Measurements from ENCODE around the gene MTRFR.

Gene MTRFR

DNA sequence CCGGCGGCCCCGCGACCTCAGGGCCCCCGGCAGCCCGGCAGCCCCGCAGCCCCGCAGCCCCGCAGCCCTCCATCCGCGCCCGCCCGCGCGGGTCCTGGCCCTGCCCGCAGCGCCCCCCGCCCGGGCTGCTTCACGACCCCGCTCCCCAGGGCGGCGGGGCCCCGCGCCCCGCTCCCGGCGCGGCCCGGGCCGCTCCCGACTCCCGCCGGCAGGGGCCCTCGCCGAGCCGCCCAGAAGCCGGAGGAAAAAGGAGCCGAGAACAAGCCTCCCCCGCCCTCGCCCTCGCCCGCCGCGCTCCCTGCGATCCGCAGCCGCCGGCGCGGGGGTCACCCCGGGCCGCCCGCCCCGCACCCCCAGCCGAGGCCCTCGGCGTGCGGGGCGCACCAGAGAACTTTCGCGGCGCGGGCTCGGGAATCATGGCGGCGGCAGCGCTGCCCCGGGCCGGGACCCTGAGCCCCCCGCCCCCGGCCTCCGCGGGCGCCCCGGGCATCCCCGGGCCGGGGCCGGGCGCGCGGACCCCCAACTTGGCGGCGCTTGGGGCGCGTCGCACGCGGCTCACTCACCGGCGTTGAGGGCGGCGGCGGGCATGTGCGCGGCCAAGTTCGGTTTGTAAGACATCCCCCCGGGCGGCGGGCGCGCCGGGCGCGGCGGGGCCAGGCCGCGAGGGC lies 37.9 kb downstream of the MTRFR start:
- peak; percentile 78 for DNase-seq

DNA sequence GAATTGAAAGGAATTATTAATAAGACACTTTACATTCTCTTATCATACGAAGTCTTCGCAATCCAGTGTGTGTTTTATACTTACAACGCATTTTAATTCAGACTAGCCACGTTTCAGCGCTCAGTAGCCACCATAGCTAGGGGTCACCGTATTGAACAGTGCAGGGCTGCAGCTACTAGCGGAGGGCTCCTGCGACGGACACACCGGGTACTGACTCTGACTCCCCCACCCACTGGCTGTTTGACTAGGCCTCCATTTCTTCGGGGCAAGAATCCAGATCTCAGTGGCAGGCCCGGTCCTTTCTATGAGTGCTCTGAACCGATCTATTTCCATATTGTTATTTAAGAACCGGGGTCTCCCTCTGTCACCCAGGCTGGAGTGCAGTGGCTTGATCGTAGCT lies 39.9 kb downstream of the MTRFR start:
- DNase-seq = no peak

DNA sequence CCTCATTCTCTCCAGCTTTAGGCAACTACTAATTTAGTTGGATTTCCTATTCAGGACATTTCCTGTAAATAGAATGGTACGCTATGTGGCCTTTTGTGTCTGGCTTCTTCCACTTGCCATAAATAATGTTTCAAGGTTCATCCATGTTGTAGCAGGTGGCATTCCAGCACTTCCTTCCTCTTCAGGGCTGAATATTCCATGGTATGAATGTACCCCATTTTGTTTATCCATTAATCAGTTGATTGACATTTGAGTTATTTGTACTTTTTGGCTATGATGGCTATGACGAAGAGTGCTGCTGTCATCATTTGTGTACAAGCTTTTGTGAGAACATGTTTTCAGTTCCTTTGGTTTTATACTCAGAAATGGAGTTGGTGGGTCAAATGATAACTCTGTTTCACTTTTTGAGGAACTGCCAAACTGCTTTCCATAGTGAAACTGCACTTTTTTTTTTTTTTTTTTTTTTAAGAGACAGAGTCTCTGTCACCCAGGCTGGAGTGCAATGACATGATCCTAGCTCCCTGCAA lies 44.9 kb downstream of the MTRFR start:
- no peak for DNase-seq

GRCh38 chr12:123280971-123281370 lies 47.7 kb downstream of the MTRFR start:
- DNase-seq = no peak

DNA sequence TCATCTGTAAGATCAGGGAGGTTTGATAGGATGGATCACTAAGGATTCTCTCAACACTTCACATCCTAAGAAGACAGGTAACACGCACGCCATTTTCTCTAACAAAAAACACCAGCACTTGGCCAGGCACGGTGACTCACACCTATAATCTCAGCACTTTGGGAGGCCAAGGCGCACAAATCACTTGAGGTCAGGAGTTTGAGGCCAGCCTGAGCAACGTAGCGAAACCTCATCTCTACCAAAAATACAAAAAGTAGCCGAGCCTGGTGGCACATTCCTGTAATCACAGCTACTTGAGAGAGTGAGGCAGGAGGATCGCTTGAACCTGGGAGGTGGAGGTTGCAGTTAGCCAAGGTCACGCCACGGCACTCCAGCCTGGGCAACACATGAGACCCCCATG lies 48.9 kb downstream of the MTRFR start:
- DNase-seq = no peak

GRCh38 chr12:123283461-123283860 lies 50.2 kb downstream of the MTRFR start:
- DNase-seq = no peak

DNA sequence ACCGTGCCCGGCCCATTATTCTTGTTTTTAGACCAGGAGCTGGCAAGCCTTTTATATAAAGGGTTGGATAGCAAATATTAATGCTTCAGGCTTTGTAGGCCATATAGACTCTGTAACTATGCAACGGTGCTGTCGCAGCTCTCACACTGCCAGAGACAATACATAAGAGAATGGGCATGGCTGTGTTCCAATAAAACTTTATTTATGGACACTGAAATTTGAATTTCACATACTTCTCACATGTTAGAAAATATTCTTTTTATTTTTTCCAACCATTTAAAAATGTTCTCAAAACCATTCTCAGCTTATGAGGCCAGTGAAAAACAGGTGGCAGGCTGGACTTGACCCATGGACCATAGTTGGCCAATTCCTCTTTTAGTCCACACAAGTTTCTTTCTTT lies 51.4 kb downstream of the MTRFR start:
- no peak for DNase-seq

GRCh38 chr12:123286652-123287373 lies 53.6 kb downstream of the MTRFR start:
- DNase-seq = no peak

DNA sequence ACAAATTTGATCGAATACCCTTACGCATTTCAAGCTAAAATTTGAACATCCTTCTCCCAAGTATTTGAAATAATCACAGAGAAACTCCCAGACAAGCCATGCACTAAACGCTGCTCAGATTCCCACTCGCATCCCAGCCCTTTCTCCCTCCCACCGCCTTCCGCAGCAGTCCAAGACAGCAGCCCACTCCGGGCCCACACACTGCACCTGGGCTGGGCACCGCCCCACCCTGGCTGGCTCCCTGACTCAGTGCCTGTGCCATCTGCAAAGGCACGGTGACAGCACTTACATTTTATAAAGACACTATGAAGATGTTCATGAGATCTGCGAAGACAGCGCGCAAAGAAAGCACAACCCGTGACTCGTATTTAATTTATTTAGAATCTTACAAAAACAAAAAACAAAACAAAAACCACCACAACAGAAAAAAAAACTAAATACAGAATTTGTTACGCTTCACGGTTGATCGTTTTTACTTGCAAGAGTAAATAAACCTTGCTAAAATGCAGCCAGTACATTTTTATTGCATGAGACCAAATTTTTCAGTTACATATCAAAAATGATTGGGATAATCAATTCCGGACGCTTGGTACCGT lies 55.6 kb downstream of the MTRFR start:
- DNase-seq = no peak

GRCh38 chr12:123289911-123290310 lies 56.7 kb downstream of the MTRFR start:
- DNase-seq = no peak

GRCh38 chr12:123293178-123293760 lies 60.0 kb downstream of the MTRFR start:
- no peak for DNase-seq

GRCh38 chr12:123305136-123305535 lies 71.9 kb downstream of the MTRFR start:
- DNase-seq = no peak

DNA sequence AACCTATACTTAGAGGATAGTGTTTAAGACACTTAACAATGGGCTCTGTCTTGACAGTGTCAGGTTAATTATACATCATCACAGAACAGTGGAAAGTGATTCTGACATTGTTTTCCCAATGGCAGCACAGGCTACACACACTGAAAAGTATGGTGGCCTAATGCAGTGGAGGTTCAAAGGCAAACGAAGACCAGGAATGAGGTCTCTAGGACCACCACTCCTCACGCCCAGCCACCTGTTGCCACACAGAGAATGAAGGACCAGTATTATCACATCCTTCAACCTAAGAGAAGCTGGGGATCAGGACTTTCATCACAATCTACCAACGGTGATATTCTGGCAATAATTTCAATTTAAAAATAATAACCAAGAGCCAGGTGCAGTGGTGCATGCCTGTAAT lies 73.0 kb downstream of the MTRFR start:
- no peak for DNase-seq

Measured in activated CD8-positive, alpha-beta memory T cell treated with anti-CD3 and anti-CD28 coated beads, Interleukin-2, amount 50 U/mL, for 4 hours (primary cell).